ENCODE measurements around the gene BNC2. TPM values are rescaled to one million over a fixed set of nuclear protein-coding genes. Genes with fewer than 3 reads are reported as not detected.

The BNC2 gene
- total RNA-seq, 4 donors from 2014 or later = 90.2 to 130 (median 100.0) TPM

DNA sequence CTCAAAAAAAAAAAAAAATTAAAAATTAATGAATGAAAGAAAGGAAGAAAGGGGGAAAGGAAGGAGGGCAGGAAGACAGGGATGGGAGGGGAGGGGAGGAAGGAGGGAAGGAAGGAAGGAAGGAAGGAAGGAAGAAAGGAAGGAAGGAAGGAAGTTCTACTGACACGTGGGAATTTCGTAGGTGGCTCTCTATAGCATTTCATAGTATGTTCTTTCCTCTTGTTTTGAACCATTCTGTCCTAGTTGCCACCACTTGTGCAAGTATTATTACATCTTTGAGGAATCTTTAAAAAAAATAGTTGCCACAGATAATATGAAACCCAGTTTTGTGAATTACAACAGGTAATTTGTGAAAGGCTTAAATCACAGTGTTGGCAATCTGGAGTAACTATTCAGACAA lies 253.8 kb downstream of the BNC2 start:
- Histone ChIP-seq H3K27me3 (no peaks in the 10 kb centered on the region), H3K4me1 (peaks cover 2 to 43% (median 7%) of the 10 kb centered on the region in 3 donors), H3K27ac (no peak overlapping the region), H3K9me3 (no peaks in the 10 kb centered on the region), H3K36me3 (no peaks in the 10 kb centered on the region), H3K4me3 (no peak overlapping the region)
- ATAC-seq = no peak
- TF ChIP-seq EP300 (IDR thresholded peaks at IDR 0.05) = no peak
- TF ChIP-seq, protein P1, sequence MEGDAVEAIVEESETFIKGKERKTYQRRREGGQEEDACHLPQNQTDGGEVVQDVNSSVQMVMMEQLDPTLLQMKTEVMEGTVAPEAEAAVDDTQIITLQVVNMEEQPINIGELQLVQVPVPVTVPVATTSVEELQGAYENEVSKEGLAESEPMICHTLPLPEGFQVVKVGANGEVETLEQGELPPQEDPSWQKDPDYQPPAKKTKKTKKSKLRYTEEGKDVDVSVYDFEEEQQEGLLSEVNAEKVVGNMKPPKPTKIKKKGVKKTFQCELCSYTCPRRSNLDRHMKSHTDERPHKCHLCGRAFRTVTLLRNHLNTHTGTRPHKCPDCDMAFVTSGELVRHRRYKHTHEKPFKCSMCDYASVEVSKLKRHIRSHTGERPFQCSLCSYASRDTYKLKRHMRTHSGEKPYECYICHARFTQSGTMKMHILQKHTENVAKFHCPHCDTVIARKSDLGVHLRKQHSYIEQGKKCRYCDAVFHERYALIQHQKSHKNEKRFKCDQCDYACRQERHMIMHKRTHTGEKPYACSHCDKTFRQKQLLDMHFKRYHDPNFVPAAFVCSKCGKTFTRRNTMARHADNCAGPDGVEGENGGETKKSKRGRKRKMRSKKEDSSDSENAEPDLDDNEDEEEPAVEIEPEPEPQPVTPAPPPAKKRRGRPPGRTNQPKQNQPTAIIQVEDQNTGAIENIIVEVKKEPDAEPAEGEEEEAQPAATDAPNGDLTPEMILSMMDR (IDR thresholded peaks at IDR 0.05) = no peak
- TF ChIP-seq POLR2A (IDR thresholded peaks at IDR 0.05) = no peak
- TF ChIP-seq POLR2AphosphoS5 (IDR thresholded peaks at IDR 0.05) = no peak
- 45 to 63% methylated on average over 2 of the region's 2 CpGs for WGBS, 2 donors (ENCODE audit: low coverage in 1 of 2)

DNA sequence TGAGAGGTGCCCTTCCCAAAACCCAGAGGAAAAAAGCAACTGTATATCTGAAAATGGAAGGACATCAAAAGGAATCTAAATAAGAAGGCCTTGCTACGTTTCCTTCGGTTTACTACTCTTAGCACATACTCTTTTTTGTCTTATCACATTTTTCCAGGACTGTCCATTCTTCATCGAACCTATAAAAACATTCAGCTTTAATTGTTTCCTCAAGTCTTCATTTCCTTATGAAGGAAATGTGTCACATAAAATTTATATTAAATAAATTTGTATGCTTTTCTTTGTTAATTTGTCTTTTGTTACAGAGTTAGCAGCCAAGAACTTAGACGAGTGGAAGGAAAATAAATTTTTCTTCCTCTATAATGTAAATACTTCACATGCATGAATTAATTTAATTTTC lies 255.0 kb downstream of the BNC2 start:
- TF ChIP-seq POLR2AphosphoS5 (IDR thresholded peaks at IDR 0.05) = no peak
- no peak for TF ChIP-seq POLR2A (IDR thresholded peaks at IDR 0.05)
- no peak for TF ChIP-seq EP300 (IDR thresholded peaks at IDR 0.05)
- TF ChIP-seq, protein P1 (IDR thresholded peaks at IDR 0.05) = no peak
- peaks cover 2 to 44% (median 7%) of the 10 kb centered on the region in 3 donors for H3K4me1 ChIP-seq
- no peak overlapping the region for H3K27ac ChIP-seq
- H3K36me3 ChIP-seq = no peaks in the 10 kb centered on the region
- H3K27me3 ChIP-seq = no peaks in the 10 kb centered on the region
- ATAC-seq = no peak
- no peak overlapping the region for H3K4me3 ChIP-seq
- no peaks in the 10 kb centered on the region for H3K9me3 ChIP-seq
- 56 to 57% methylated on average over 4 of the region's 4 CpGs for WGBS, 2 donors (ENCODE audit: low coverage in 1 of 2)

DNA sequence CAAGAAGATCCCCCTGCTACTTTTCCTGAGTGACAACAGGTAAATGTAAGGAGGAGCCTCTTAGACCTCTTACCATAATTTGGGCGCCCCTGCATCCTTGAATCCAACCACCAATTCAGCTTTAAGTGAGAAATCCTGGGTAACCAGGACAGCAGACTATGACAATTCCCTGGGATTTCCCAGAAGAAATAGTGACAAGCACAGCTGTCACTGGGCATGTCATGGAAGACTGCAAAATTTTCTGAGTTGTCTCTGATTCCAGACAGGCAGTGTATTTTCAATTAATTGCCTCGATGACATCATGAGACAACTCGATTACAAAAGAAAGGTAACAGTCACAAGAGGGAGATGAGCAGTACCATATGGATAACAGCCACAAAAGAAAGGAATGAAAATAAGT lies 256.9 kb downstream of the BNC2 start:
- Histone ChIP-seq H3K27me3 (no peaks in the 10 kb centered on the region), H3K27ac (no peak overlapping the region), H3K36me3 (no peaks in the 10 kb centered on the region), H3K4me3 (no peak overlapping the region), H3K9me3 (no peaks in the 10 kb centered on the region), H3K4me1 (peaks cover 0 to 30% (median 0%) of the 10 kb centered on the region in 3 donors)
- WGBS, 2 donors (ENCODE audit: low coverage in 1 of 2) = 43 to 81% methylated on average over 2 of the region's 3 CpGs
- no peak for ATAC-seq
- TF ChIP-seq EP300 (IDR thresholded peaks at IDR 0.05) (no peak), POLR2A (IDR thresholded peaks at IDR 0.05) (no peak)

DNA sequence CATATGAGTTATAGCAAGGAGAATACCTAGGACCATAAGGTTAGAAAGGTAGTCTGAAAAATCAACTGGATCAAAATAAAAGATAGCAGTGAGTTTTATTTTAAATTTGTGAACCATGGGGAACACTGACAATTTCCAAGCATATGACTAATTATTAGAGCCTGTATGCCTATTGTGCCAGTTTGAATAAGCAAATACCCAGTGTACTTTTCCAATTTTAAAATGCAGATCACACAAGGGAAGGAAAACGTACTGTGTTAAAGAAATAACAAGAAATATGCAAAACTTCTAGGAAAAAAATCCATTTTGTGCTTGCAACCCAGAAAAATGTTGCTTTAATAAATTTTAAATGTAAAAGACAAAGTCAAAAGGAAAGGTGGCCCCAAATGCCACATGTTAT lies 257.4 kb downstream of the BNC2 start:
- H3K36me3 ChIP-seq = no peaks in the 10 kb centered on the region
- no peak overlapping the region for H3K4me3 ChIP-seq
- H3K27me3 ChIP-seq = no peaks in the 10 kb centered on the region
- no peak overlapping the region for H3K27ac ChIP-seq
- ATAC-seq = no peak
- 92 to 93% methylated on average over 1 of the region's 1 CpG for WGBS, 2 donors (ENCODE audit: low coverage in 1 of 2)
- peaks cover 0 to 25% (median 0%) of the 10 kb centered on the region in 3 donors for H3K4me1 ChIP-seq
- TF ChIP-seq EP300 (IDR thresholded peaks at IDR 0.05) = no peak
- no peak for TF ChIP-seq POLR2A (IDR thresholded peaks at IDR 0.05)
- TF ChIP-seq POLR2AphosphoS5 (IDR thresholded peaks at IDR 0.05) = no peak
- TF ChIP-seq, protein P1 (IDR thresholded peaks at IDR 0.05) = no peak
- no peaks in the 10 kb centered on the region for H3K9me3 ChIP-seq

DNA sequence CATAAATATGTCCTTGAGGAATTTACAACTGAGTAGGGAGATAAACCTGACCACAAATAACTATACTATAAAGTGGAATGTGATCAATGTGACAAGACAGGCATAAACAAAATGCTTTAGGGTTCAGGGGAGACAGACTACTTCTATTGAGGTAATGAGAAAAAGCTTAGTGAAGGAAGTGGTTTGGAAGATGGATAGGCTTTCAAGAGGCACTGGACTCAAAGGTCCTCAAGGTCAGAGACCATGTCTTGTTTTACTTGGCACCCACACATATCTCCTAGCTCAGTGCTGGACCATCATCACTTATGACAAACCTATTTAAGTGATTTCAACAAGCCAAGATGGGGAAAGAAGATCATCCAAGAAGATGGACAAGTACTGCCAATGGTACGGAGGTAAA lies 257.8 kb downstream of the BNC2 start:
- 100% methylated on average over 1 of the region's 1 CpG; no CpG with 5 or more reads in 1 of the 2 donors for WGBS, 2 donors (ENCODE audit: low coverage in 1 of 2)

More for the DNA sequence above, 257.8 kb downstream of the BNC2 start:
- H3K27ac ChIP-seq = no peak overlapping the region
- H3K36me3 ChIP-seq = no peaks in the 10 kb centered on the region
- ATAC-seq = no peak
- H3K9me3 ChIP-seq = no peaks in the 10 kb centered on the region
- TF ChIP-seq POLR2A (IDR thresholded peaks at IDR 0.05) (no peak), POLR2AphosphoS5 (IDR thresholded peaks at IDR 0.05) (no peak), EP300 (IDR thresholded peaks at IDR 0.05) (no peak)
- TF ChIP-seq, protein P1 (IDR thresholded peaks at IDR 0.05) = no peak
- peaks cover 0 to 25% (median 0%) of the 10 kb centered on the region in 3 donors for H3K4me1 ChIP-seq
- no peaks in the 10 kb centered on the region for H3K27me3 ChIP-seq
- no peak overlapping the region for H3K4me3 ChIP-seq
